Stimulated activated CD8-positive, alpha-beta memory T cell treated with anti-CD3 and anti-CD28 coated beads, Interleukin-2, amount 100 ng/mL, for 48 hours (primary cell): ENCODE data around the gene JMJD1C.
"Not testable (repeated sequence)": the region's sequence is repeated elsewhere in the genome, so short reads cannot be mapped to it uniquely, and the experiment has no call there.

Experiments
- DNase-seq, 2 donors: peaks; one replicate each; pipeline ENCODE4 v3.0.0-alpha.2; 2020; ENCODE audit warnings: low read depth in 2 of 2

The JMJD1C gene

DNA sequence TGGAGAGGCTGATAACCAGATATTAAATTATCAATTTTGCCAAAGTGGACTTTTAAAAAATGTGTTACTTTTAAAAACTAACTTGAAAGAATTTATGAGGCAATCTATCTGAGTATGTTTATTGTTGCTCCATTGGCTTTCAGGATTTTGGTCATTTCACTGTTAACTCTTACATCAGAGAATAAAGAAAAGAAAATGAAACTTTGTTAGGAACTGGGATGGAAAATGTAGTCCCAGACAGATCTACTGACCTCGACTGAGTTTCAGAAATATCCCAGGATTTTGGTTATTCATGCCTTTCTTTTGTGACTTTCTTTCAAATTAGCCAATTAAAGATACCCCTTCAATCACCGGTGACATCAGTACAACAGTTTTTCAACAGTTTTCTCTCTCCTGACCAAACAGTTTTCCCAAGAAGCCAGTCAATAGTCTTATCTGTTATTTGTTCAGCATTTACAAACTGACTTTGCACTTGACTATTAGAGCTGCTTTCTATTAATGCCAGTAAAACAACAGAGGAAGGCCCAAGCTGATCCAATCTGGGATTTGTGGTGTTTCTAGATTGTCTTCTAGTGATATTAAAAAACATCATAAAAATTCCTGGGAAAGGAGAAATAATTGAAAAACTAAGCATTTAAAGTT is 296.8 kb downstream of the JMJD1C start:
- no peak for DNase-seq

DNA sequence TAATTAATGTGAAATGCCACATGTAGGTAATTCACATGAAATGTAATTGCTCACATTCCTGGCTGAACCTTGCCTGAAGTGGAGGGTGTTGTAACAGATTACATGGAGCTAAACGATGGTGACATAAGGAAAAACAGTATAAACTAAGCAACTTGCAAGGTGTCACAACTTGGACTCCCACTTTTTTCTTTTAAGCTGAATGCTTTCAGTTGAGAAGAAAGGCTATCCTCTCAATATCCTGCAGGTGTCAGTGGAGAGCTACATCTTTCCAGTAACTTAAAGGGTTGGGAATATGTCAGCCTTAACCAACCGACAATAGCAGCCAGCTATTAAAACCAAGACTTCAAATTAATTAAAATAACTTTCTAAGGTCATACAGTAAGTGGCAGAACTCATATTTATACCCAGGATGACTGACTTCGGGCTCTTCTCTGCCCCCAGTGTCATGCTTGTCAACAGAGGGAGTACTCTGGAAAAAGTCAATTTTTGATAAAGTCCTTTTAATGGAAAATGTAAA is 299.0 kb downstream of the JMJD1C start:
- DNase-seq: no peak

DNA sequence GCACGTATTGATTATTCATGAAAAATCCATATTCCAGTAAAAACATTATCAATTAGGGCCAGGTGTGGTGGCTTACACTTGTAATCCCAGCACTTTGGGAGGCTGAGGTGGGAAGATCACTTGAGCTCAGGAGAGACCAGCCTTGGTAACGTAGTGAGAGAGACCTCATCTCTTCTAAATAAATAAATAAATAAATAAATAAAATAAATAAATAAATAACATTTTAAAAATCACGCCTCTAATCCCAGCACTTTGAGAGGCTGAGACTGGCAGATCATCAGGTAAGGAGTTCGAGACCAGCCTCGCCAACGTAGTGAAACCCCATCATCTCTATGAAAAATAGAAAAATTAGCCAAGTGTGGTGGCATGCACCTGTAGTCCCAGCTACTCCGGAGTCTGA is 300.5 kb downstream of the JMJD1C start:
- DNase-seq: no peak

DNA sequence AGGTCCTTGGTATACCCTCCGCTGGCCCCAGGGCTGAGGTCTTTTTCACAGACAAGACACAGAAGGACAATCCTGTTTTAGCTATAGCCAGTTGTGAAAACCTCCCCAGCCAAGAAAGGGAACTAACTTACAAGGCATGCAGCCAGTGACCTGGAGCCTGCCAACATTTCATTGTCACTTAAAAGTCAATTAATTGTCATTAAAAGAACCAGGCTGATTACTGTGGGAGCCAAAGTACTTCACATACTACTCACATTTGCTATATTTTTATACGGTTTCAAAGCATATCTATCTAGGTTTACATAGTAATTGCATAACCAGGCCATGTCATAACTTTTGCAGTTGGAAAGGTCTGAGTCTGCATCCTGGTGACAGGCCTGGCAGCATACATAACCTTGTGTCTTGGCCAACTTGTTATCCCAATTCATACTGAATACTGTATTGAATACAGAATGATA is 301.6 kb downstream of the JMJD1C start:
- no peak for DNase-seq

DNA sequence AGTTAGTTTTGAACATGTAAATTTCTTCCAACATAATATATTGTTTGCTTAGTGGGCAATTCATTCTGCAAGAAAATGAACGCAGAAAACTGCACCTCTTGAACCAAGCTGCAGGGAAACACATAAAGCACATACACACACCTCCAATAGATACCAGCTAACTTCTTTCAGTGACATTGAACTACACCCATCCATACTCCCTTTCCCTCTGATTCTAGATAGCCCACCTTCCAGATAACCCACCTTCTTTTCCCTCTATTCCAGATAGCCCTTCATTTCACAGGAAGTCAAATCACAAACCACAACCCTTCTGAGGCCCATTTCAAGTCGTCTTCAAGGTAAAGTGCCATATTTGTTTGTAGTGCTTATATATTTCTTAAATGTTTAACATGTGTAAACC is 304.2 kb downstream of the JMJD1C start:
- no peak for DNase-seq

DNA sequence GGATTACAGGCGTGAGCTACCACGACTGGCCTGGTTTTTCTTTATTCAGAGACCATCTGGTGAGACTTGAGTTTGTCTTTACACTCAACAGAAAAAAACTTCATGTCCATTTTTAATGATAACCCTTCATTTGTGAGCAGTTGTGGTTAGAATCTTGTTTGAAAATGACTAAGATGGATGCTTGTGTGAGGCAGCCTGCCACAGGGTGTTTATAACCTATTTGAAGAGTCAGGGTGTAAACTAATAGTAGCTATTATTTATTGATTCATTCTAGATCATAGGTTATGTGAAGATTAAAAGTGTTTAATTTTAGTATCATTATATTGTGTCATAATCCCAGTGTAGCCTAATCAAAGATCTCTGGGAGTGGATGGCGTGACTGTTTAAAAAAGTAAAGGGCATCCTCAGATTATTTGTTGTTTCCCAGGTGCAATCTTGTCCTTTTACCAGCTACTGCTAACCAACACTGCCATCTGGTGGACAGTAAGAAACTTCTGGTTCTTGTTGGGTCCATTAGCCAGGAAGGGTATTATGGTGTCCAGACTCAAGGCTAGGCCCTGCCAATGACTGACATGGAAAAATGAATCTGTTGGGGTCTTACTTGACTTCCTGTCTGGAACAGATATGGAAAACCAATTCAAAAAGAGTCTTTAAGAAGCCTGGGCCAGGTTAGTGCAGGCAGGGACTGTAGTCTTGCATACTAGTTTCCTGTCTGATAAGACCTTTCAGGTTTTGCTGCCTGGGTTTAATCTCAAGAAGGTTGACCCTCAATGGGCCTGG is 307.7 kb downstream of the JMJD1C start:
- DNase-seq: no peak

DNA sequence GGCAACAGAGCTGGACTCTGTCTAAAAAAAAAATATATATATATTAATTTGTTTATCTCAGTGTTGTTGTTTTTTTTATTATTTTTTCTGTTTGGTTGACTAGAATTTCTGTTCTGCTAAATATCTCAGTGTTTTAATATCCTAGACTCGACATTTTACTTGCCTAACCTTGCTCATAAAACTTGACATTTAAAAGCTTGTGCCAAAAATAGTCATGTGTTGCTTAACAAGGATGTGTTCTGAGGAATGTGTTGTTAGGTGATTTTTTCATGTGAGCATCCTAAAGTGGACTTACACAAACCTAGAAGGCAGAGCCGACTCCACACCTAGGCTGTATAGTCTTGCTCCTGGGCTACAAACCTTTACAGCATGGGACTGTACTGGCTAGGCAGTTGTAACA is 309.5 kb downstream of the JMJD1C start:
- no peak for DNase-seq

DNA sequence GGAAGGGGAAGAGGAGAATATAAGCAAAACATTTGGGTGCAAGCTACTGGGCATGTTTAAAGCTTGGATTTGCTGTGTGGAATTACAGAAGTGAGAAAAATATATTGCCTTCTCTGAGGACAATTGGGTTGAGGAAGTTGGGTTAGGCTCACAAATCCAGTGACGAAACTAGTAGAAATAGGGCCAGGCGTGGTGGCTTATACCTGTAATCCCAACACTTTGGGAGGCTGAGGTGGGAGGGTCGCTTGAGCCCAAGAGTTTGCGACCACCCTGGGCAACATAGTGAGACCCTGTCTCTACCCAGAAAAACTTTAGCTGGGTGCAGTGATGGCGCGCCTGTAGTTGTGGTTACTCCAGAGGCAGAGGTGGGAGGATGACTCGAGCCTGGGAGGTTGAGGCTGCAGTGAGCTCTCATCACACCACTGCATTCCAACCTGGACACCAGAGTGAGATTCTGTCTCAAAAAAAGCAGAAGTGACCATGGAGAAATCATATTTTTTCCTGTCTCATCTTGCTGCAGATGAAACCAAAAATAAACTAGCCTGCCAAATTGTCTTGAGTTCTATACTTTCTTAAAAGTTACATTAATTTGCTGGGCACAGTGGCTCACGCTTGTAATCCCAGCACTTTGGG is 310.3 kb downstream of the JMJD1C start:
- DNase-seq: no peak

DNA sequence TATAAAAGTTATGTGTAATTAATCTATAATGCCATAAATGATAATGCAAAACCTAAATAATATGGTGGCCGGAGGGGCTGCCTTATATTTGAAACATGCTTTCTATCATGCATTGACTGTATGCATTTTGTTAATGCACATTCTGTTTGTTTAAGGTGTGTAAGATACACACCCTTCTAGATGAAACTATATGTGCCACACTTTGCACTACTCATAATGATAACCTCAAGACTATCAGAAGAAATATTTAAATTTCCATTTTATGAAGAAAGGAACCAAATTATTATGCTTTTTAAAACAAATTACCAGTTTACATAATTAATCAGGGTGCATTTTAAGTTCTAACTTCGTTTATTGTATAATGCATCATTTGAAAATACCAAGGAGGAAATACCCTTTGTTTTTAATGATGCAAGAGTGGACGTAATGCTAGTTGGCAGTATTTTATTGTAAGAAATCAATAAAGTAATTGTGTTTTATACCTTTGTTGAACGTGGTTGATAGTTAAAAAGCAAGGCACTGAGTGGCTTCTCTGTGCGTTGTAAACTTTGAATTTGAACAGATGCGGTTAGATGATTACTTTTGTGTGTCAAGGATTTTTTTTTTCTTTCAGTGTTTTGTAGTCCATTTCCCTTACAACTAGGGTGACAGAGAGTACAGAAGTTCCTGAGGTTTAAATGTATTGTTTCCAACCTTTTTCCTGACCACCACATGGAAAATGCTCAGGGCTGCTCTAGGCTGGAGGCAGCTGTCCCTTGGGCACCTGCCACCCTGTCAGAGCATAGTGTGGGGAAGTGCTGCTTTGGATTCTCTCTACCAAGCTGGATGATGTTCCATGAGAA is 311.0 kb downstream of the JMJD1C start:
- no peak for DNase-seq

DNA sequence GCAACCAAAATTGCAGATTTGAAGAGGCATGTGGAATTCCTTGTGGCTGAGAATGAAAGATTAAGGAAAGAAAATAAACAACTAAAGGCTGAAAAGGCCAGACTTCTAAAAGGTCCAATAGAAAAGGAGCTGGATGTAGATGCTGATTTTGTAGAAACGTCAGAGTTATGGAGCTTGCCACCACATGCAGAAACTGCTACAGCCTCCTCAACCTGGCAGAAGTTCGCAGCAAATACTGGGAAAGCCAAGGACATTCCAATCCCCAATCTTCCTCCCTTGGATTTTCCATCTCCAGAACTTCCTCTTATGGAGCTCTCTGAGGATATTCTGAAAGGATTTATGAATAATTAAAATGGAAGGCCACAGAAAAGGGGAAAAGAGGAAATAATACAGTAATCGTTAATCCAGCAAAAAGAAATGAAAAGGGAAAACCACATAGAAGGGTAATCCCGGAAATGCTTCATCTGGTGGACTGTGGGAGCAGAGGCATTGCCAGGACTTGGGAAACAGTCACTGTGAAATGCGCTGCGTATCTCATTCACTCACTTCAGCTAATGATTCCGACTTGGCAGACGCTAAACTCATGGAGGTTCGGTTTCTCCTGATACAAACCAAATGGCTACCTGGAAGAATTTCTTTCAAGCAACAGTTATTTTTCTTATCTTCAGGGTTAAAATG is 311.8 kb downstream of the JMJD1C start:
- DNase-seq: not testable (repeated sequence)

DNA sequence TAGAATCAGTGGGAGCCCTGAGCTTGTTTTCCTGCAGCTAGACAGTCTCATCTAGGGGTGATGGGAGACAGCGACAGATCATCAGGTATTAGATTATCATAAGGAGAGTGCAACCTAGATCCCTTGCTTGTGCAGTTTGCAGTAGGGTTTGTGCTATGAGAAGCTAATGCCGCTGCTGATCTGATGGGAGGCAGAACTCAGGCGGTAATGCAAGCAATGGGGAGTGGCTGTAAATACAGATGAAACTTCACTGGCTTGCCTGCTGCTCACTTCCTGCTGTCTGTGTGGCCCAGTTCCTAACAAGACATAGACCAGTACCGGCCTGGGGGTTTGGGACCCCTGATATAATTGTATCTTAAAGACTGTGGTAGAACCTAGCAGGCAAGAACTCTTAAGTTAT is 315.0 kb downstream of the JMJD1C start:
- DNase-seq: no peak

DNA sequence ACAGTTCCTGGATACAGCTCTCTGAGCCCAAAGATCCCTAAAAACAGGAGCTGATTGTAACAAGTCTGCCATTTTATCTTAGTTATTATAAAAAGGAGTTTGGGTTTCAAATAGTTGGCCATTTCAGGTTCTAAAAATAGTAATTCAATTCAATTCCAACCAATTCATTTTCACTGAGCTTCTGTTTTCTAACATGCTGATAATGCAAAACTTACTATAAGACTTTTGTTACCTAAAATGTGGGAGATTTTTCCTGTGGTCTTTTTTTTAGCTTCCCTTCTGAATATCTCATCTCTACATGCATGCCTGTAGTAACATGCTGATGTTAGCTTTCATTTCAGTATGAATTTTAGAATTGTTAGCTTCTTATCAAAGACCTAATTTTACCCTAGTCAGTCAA is 319.3 kb downstream of the JMJD1C start:
- no peak for DNase-seq

DNA sequence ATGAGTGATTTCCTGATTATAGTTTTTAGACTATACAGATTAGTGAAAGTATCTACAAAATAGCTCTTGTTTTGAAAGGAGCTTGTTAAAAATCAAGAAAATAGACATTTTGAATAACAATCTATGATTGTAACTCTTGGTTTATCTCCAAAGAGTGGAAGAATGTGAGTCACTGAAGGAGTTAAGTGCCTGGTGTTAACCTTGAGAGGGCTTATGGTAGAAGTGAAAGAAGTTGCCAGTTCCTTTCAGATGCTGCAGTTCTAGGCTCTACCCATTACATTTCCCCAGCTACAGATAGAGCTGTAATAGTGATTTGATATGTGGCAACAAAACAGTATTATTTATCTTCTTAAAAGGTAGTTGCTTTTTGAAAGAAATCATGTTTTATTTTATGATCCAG is 320.0 kb downstream of the JMJD1C start:
- DNase-seq: no peak

DNA sequence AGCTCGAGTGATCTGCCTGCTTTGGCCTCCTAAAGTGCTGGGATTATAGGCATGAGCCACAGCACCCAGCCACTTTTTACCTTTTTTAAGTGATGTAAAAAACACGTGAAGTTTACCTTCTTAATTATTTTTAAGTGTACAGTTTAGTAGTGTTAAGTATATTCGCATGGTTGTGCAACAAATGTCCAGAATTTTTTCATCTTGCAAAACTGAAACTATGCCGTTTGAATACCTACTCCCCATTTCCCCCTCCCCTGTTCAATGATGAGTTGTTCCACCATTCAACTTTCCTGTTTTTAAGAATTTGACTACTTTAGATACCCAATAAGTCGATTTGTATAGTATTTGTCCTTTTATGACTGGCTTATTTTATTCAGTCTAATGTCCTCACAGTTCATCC is 321.8 kb downstream of the JMJD1C start:
- DNase-seq: no peak

DNA sequence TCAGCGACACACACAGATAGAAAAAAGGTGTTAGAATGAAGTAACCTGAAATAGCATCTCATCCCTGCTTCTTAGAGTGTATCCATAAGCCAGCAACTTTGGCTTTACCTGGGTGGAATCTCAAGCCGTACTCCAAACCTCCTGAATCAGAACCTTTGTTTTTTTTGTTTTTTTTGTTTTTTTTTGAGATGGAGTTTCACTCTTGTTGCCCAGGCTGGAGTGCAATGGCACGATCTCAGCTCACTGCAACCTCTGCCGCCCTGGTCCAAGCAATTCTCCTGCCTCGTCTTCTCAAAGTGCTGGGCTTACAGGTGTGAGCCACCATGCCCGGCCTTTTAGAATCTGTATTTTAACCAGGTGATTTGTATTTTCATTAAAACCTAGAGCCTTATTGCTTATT is 323.6 kb downstream of the JMJD1C start:
- no peak for DNase-seq

DNA sequence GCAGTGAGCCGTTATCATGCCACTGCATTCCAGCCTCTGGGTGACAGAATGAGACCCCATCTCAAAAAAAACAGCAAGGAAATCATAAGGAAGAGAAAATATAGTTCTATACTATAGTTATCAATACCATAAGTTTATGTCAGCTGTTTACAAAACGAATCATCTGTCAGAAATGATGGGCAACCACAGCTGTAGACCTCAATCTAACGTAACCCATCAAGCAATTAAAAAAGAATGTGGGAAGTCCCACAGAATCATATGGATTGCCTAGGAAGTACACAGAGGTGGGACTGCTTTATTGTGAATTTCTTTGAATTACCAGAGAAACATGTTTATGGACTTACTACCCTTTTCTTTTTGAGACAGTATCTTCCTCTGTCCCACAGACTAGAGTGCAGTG is 325.7 kb downstream of the JMJD1C start:
- no peak for DNase-seq

DNA sequence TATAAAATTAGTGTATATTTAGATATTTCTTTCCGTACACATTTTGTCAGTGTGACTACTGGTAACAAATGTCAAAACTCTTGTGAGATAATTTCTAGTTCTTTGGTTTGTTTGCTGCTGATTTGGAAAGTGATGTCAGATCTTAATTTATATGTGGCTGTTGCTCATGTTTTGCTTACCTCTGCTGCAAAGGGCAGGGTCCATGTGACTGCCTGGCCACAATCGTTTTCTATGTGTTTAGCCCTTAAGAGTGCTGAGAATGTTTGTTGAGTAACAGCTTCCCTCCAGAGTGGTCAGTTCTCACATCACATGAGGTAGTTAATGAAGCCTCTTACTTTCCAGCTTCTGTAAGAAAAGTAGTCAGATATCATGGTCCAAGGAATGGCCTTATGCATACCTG is 328.5 kb downstream of the JMJD1C start:
- no peak for DNase-seq

DNA sequence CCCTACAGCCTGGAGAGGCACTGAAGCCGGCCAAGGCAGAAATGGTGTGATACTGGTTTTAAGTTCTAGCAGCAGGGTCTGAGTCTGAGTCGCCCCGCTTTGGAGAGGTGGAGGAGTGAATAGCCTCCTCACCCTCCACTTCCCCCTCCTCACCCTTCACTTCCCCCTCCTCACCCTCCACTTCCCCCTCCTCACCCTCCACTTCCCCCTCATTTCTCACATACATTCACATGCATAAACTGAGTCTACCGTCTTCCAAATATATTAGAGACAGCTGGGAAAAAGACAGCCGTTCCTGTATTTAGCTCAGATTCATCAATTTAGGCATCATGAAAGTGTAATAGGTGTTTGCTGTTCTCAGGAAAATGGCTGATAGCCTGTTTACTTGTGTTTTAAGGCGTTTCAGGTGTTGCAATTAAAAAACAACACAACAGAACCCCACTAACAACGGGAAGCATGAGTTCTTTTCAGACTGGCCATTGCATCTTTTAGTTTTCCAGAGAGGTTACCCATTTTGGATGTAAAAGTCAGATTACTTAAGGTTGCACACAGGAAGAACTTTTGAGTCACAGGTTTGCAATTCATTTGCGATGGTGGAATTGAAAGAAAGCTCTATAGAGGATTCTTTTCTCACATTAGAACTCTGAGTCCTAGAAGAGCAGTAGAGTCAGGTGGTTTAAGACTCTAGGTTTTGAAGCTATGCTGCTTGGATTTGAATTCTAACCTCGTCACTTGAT is 331.8 kb downstream of the JMJD1C start:
- no peak for DNase-seq

DNA sequence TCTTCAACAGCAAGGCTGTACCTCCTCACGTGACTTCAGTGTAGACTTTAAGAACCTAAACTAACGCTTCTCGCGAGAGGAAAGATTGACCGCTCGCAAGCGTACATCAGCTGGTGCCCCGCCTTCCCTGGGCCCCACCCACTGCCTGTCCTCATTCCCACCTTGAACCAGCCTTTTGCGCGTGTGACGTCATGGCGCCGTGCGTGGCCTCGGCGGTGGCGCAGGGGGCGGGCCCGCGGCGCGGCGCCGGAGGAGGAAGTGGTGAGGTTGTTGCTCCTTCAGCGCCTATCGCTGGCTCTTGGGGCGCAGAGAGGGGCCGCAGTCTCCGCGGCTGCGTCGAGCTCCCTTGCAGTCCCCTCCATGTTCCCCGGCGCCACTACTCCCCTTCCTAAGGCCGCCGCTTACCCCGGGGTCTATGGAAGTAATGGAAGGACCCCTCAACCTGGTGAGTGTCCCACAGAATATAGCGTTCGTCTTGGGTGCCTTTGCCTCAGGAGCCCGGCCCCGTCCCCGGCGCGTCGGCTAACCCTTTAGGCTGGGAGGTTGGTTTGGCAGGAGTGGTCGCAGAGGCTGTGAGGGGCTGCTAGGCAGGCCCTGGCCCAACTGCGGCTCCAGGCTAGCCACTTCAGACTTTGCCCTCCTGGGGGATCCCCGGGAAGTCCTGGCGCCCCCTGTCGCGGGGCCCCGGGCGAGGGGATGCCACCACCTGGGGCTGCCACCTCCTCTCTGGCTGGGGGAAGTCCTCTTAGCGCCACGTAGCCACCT is 332.5 kb downstream of the JMJD1C start, which contains the start of gene NRBF2:
TSS of gene NRBF2 (plus strand) at position 273 of the 765 bp plus-strand sequence. CDS start at position 416, 143 bp downstream.
- peak; percentile 95 to 97 for DNase-seq

DNA sequence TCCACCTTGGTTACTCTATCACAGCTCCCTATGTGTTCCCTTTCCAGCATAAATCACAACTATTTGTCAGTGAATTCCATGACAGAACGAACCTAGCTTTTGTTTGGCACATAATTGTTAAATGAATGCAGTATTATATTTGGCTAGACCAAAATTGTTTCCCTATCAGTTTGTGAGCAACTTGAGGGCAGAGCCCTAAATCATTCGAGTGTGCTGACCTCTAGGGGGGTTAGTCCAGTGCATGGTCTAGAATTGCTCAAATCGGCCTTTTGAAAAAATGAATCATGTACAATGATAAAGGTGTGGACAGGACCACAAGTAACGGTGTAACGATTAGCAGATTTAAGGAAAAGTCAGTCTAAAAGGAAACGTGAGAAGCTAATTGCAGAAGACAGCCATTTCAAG is 333.1 kb downstream of the JMJD1C start:
- DNase-seq: no peak
